ENCODE measurements around the gene ARFGAP2.

ARFGAP2 gene

GRCh38 chr11:47187723-47188122, 11.0 kb upstream of the ARFGAP2 start:
- no peak for DNase-seq (ENCODE audit: low read depth in 2 of 2)

GRCh38 chr11:47186700-47187695, 10.3 kb upstream of the ARFGAP2 start:
- peak; percentile 24 to 42 for DNase-seq (ENCODE audit: low read depth in 2 of 2)

- peak in 1 of 2 donors; percentile 37 for DNase-seq (ENCODE audit: low read depth in 2 of 2)
These were observed 9.5 kb upstream of the ARFGAP2 start, which contains the start of gene PACSIN3 for GRCh38 chr11:47186076-47186699. TSS of gene PACSIN3 (minus strand) at chr11:47186434. CDS start at chr11:47182727, 3,707 bp downstream.

GRCh38 chr11:47185305-47186075, 8.8 kb upstream of the ARFGAP2 start:
- no peak for DNase-seq (ENCODE audit: low read depth in 2 of 2)

- DNase-seq (ENCODE audit: low read depth in 2 of 2) = no peak
These were observed 8.1 kb upstream of the ARFGAP2 start for GRCh38 chr11:47184711-47185304.

- DNase-seq (ENCODE audit: low read depth in 2 of 2) = no peak
These were observed 7.3 kb upstream of the ARFGAP2 start for GRCh38 chr11:47183969-47184368.

- DNase-seq (ENCODE audit: low read depth in 2 of 2) = no peak
These were observed 6.6 kb upstream of the ARFGAP2 start for GRCh38 chr11:47183031-47183856.

- DNase-seq (ENCODE audit: low read depth in 2 of 2) = no peak
These were observed 5.7 kb upstream of the ARFGAP2 start for GRCh38 chr11:47182380-47182779.

- no peak for DNase-seq (ENCODE audit: low read depth in 2 of 2)
These were observed 4.6 kb upstream of the ARFGAP2 start for GRCh38 chr11:47181271-47181670.

- DNase-seq (ENCODE audit: low read depth in 2 of 2) = no peak
These were observed 3.5 kb upstream of the ARFGAP2 start for GRCh38 chr11:47180006-47180787.

GRCh38 chr11:47179655-47179991, 2.9 kb upstream of the ARFGAP2 start:
- no peak for DNase-seq (ENCODE audit: low read depth in 2 of 2)

GRCh38 chr11:47178737-47179654, 2.3 kb upstream of the ARFGAP2 start:
- DNase-seq (ENCODE audit: low read depth in 2 of 2) = no peak

GRCh38 chr11:47178316-47178715, 1.6 kb upstream of the ARFGAP2 start:
- DNase-seq (ENCODE audit: low read depth in 2 of 2) = no peak

GRCh38 chr11:47177846-47178245, 1.2 kb upstream of the ARFGAP2 start:
- no peak for DNase-seq (ENCODE audit: low read depth in 2 of 2)

GRCh38 chr11:47177229-47177845, 658 bp upstream of the ARFGAP2 start:
- DNase-seq (ENCODE audit: low read depth in 2 of 2) = peak; percentile 58 to 72

GRCh38 chr11:47175746-47176327, 842 bp downstream of the ARFGAP2 start:
- DNase-seq (ENCODE audit: low read depth in 2 of 2) = no peak

GRCh38 chr11:47172740-47173336, 3.8 kb downstream of the ARFGAP2 start:
- no peak for DNase-seq (ENCODE audit: low read depth in 2 of 2)

GRCh38 chr11:47171856-47172255, 4.8 kb downstream of the ARFGAP2 start:
- DNase-seq (ENCODE audit: low read depth in 2 of 2) = no peak

All from stimulated activated CD8-positive, alpha-beta memory T cell treated with anti-CD3 and anti-CD28 coated beads, Interleukin-7, amount 100 ng/mL, for 4 hours (primary cell).